HG03039 (cell line): ENCODE measurements around the gene KCTD4.

Experiments
- ATAC-seq: cut with Tn5 transposase; IDR thresholded peaks from one replicate; pipeline ENCODE4 v1.9.1; 2021; ENCODE audit warnings: mild to moderate bottlenecking, moderate library complexity; ENCODE audit not compliant: unreplicated experiment

The KCTD4 gene

DNA sequence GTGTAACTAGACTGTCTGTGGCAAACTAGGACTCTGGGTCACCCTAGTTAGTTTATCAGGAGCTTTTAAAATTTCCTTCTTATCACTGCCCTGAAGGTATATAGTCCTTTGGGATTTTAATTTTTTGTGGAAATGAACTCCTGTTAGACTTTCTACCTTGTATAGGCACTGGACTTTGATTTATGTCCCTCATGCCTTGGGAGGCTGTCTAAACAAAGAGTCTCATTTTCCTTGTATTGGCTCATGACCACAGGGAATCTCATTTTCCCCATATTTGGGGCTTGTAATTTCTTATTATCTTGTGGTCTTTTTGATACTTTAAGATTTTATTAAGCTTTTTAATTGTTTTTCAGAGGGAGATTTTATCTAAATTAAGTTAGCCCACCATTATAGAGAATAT is 21.4 kb downstream of the KCTD4 start:
- no peak for ATAC-seq

DNA sequence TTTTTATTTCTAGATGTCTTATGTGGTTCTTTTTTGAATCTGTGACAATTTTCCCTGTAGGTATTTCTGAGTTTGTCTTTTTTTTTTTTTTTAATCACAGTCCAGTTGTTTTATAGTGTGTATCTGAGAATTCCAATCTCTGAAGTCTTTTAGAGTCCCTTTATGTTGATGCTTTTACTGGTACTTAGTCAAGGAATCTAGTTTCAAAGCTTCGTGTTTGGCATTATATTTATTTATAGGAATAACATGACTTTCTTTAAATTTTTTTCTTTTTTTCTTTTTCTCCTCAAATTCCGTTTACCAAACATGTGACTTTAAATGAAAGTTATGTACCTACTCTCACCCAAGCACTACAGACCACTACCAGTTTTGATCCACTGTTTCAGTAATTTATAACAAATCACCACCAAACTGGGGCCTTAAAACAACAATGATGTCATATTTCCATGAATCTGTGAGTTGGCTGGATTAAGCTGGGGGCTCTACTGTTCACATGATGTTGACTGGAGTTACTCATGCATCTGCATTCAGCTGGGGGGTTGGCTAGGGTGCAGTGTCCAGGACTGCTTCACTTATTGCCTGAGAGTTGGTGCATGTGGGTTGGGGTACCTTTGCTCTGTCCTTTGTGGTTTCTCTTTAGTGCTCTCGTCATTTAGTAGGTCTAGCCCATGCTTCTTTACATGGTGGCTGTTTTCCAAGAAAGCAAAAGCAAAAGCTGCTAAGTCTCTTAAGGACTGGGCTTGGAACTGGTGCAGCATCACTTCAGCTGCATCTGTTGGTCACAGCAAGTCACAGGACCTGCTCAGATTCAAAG is 22.3 kb downstream of the KCTD4 start:
- ATAC-seq, result no peak

DNA sequence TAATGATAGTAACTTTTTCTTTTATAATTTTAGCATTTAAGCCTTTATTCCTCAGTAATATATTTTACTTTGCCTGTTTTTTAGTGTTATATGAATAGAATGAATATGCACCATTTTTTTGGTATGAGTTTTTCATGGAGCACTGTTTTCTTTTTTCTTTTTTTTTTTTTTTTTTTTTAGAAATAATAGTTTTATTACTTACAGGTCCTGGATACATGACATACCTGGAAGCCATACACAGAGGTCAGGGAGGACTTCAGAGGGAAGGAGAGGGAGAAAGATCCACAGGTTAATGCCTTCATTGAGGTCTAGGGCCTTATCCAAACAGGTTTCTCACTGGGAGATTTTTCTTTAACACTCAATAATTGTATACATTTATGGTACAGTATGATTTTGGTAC is 26.4 kb downstream of the KCTD4 start:
- ATAC-seq, result no peak

DNA sequence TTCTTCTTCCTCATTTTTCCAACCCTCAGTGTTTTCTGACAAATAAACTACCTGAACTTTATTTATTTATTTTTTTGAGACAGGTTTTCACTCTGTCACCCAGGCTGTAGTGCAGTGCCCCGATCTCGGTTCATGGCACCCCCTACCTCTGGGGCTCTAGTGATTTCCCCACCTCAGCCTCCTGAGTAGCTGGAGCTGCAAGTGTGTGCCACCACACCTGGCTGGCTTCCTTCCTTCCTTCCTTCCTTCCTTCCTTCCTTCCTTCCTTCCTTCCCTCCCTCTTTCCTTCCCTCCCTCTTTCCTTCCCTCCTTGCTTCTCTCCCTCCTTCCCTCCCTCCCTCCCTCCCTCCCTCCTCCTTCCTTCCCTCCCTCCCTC is 32.3 kb downstream of the KCTD4 start:
- ATAC-seq, result no peak

DNA sequence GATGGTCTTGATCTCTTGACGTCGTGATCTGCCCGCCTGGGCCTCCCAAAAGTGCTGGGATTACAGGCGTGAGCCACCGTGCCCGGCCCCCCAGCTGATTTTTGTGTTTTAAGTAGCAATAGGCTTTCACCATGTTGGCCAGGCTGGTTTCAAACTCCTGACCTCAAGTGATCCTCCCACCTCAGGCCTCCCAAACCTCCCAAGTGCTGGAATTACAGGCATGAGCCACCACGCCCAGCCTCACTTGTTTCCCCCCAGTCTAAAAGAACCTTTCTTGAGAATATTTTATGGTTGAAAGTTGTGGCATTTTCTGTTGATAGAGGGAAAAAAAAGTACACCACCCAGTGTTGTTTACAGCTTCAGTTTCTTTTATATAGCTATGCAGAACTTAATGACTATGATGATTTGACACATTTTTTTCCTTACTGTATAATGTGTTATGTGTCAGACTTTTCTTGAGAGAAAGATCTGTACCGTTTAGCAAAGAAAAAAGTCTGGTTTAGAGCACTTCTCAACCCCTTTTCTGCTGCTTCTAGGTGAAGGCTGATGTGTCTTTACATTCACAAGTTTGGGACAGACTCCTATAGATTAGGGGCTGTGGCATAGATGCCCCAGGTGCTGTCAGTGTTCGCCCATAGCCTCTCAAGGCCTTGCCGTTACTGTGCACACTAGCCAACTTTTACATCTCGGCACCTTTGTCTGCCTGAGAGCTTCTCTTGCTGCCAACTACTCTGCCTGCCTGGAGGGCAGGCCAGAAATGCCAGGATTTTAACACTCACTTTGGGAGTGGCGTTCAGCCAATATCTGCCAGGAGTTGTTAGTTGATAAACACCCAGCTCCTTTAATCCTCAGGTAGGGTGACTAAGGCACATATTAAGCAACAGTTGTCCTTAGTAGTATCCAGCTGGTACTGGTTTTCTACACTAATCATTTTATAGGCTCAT is 33.0 kb downstream of the KCTD4 start:
- ATAC-seq, result no peak

DNA sequence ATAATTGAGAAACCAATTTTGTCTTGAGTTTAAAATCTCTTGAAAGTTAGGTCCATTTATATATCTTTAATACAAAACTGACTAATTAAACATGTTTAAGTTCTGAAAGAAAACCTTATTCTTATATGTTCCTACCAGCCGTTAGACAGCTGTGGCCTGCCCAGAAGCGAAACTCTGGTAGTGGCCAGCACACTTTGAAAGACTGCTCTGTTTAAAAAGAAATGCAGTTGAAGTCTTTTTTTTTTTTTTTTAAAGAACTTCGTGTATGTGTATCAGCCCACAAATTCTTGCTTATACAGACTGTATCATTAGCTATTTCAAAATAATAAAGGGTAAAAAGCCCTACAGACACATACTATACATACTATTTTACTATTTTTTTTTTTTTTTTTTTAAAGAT is 34.0 kb downstream of the KCTD4 start:
- no peak for ATAC-seq

DNA sequence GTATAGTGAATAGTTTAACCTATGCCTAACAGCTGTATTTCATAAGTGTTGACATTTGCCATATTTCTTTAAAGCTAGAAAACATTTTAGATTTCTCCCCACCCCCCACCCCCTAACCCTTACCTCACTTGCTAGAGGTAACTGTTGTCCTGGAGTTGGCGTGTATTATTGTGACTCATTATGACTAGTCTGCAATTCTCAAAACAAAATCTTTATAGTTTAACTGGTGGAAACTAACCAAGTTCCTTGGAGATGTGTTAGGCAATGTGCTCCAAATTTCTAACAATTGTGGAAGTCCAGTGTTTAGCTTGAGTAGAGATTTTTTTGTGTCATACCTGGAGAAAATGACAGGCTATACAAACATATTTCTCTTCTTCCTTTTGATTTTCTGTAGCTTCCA is 38.0 kb downstream of the KCTD4 start:
- ATAC-seq, result no peak

DNA sequence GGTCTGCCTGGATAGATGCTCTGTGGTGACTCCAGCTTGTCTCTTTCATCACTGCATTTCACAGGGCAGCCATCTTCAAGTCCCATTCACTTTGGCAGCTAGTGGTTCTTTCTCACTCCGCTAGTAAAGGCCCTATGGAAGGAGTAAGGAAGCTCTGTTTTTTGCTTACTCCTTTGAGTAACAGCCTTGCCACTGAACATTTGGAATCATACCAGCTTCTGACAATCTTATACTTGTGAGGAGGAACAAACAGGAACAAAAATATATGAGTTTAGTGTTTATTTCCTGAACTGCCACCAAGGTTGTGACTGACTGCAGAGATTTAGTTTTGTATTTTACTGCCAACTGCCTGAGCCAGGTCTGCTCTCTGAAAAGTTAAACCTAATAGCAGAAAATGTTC is 38.7 kb downstream of the KCTD4 start:
- ATAC-seq, result no peak

DNA sequence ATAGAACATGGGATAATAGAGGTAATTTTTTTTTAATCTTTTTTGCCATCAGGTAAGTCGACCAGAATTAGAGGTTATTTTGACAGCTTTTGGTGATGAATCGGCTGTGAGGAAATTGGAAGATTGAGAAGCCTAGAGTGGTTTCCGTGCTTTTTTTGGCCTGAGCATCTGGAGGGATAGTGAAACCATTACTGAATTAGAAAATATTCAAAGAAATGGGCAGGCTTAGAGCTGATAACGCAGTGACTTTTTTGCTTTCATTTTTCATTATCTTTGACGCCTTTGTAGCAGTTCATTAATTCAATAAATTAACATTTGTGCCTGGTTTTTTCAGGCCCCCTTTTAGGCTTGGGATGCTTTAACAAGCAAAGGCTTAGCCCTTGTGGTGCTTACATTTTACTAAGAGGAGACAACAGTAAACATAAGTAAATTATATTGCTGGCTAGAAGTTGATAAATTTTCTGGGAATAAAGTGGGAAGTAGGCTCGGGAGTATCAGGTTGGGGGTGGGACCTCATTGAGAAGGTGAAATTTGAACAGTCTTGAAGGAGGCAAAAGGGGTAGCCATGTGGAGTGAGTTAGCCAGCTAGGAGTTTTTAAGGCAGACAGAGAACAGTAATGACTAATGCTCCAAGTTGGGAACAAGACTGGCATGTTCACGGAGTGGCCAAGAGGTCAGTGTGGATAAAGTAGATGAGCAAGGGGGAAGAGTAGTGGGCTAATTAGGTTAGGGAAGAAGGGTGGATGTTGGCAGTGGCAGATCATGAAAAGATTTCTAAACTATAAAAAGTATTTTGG is 44.1 kb downstream of the KCTD4 start:
- ATAC-seq, result no peak

DNA sequence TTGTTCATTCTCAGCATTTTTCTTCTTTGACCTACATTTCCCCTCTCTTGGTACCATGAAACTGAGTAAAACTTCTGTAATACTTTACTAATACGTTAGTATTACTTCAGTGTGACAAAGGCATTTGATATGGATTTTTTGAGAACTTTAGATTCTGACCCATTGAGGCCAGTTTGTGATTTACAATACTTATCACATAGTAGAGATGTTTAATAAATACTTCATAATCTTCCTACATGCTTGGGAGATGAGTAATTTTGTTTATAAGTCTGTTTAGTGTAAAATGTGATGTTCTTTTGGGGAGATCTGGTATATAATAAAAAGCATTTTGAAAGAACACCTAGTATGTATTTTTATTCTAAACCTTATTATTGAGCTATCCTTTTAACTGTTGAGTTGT is 50.9 kb downstream of the KCTD4 start:
- no peak for ATAC-seq

DNA sequence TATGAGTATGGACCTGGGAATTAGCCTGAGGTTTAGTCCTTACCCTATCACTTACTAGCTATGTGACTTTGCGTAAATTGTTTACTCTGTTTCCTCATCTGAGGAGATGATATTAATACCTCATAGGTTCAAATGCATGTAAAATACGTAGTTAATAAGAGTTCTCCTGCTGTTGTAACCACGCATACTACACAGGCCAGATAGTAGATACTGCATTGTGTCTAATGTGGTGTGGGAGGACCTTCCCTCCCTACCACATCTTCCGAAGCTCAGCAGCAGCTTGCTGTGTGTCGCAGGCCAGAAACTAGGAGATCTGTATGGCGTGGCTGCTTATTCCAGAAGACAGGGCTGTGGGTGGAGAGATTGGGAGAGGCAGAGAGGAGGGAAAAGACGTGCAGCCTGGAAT is 57.5 kb downstream of the KCTD4 start:
- ATAC-seq, result no peak
